GM08714 (cell line): ENCODE results near the gene PRDM15.

Experiments
- H3K4me3 ChIP-seq: fragments of 200-500 bp; sonication (Bioruptor generic); 2 replicates; pipeline ENCODE4 v1.5.1; 2014; ENCODE audit warnings: mild to moderate bottlenecking, low read length, inconsistent platforms
- ZNF274 ChIP-seq: IDR thresholded peaks from 2 replicates; pipeline ENCODE4 v1.6.1; 2012; ENCODE audit warnings: mild to moderate bottlenecking, low read depth, low read length

PRDM15 gene

DNA sequence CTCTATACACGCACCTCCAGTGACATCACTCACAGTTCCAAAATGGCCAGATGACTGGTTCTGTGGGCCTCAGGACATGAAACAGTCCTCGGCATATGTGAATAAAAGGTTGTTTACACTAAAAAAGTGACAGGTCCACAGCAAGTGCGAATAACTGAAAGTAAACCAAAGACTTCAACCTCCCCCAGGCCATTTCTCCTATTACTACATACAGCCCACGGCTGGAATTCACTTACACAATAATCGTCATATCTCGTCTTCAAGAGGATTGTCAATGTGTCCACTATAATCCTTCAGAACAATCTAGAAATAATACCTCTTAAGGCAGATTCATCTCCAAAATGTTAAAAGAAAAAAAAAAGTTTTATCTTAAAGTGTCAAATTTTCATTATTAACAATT is 1.9 kb upstream of the PRDM15 start:
- no peak for TF ChIP-seq ZNF274
- H3K4me3 ChIP-seq: no peak overlapping the region

DNA sequence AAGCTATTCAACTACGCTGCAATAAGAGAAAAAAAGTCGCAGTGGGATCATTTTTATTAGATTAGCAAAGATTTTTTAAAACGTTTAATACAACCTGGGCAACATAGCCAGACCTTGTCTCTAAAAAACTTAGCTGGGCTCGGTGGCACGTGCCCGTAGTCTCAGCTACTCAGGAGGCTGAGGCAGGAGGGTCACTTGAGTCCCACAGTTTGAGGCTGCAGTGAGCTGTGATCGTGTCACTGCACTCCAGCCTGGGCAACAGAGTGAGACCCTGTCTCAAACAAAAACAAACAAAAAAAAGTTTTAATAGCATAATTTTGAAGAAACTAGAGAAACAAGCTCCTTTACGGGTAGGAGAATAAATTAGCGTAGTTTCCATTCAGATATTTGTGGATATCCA is 1.0 kb upstream of the PRDM15 start:
- TF ChIP-seq ZNF274: no peak
- H3K4me3 ChIP-seq: no peak overlapping the region

DNA sequence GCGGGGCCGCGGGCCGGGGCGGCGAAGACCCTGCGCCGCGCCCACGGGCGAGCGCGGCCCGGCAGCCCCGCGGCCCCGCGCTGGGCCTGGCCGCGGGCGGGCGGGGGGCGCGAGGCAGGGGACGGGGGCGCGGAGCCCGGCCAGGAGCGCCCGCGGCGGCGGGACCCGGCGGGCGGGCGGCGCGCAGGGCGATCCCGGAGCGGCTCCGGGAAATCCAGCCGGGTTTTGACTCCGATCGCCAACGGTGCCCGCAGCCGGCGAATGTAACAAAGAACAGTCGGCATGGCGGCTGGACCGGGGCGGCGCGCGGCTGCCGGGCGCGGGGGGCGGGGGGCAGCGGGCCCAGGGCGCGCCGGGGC is 334 bp downstream of the PRDM15 start:
- no peak for TF ChIP-seq ZNF274
- peak overlapping the region; percentile 69 for H3K4me3 ChIP-seq

DNA sequence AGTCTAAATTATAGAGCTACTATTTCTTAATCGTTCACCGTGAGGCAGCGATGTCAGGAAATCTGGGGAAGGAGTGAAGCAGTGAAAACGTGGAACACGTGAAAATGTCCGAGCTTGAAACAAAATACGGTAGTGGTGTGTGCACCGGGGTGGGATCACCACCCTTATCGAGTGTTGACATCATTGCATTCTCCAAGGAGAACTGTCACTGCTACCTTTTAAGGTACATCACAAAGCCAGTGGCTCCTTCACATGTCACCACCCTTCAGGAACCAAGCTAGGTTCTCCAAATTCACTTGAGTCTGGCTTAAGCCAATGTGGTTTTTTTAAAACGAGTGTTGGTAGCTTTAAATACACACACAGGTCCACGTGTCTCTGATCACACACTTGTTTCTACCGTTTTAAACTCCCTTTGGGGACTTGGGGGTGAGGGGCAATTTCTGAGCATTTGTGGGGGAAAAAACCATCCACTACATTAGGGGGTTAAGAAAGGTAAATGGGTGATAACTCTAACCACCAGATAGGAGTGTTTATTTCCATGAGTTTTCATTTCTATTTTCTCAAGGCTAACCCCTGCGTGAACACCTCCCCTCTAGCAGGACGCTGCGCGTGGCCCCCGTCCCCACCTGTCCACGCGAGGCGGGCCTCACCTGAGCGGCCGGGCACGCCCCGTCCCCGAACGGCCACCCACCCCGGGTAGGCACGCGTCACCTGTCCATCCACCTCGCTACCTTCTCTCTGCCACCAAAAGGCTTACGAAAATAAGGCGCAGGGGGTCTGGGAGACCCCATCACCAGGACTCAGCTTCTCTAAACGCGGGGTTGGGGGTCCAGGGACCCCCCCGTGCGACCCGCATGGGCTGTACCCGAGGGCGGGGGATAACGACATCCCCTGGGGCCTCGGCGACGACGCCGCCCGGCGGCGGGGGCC is 978 bp downstream of the PRDM15 start:
- no peak for TF ChIP-seq ZNF274
- peak overlapping the region; percentile 69 for H3K4me3 ChIP-seq

DNA sequence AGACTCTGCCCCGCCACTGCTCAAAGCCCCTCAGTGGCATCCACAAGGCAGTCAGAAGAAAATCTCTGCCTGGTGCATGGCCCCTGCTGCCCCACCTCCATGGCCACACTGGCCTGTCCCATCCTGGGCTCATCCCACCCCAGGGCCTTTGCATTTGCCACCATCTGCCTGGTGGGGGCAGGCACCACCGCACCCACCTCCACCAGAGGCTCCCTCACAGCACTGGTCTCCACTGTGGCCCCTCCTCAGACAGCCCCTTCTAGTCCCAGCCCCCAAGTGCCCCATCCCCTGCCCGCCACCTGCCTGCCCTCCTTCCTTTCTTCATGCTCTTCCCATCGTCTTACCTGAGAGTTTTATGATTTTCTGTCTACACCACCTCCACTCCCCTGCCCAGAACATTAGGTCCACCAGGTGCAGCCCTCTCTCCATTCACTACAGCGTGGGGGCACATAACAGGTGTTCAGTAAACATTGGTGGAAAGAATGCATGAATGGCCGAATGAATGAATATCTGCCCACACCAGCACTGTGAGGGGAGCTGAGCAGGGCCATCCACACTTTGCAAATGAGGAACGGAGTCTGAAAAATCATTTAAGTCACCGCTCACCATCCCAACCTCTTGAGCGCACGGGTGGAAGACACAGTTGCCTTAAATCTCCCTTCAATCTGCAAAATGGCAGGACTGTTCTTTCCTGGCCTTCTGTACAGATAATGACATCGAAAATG is 2.1 kb downstream of the PRDM15 start:
- H3K4me3 ChIP-seq: peak overlapping the region; percentile 15; the same call in 1 of the 2 replicates
- TF ChIP-seq ZNF274: no peak

DNA sequence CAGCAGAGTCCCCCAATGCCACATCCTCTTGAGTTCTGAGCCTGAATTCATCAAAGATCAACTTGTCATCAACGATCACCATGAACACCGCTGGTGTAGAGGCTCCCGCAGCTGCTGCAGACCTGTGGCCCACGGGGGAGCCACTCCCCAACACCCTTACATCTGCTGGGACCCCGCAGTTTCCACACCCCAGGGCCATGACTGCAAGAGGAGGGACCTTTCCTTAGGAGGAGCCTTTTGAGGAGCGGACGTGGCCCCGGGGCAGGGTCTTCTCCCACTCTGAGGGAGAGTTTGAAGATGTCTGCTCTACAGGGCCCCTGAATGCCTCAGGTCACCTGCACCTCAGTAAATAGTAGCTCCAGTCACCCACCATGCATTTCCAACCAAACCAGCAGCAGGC is 2.7 kb downstream of the PRDM15 start:
- no peak for TF ChIP-seq ZNF274
- H3K4me3 ChIP-seq: no peak overlapping the region

DNA sequence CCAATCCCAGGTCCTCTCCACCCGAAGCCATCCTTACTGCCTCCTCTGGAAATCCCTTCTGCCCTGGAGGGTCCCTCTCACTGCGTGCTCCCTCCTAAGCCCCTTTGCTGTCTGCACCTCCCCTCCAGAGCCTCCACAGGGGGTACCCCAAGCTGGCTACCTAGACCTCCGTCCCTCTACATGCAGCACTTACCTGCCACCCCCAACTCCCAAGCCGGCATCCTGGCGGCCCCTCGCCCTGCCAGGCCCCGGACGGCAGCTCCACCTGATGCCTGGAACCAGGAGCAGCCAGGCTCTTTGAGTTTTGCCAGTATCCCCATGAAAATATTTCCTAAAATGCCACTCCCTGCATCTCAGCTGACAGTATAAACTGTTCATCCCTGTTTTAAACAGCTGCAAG is 4.1 kb downstream of the PRDM15 start:
- no peak overlapping the region for H3K4me3 ChIP-seq
- no peak for TF ChIP-seq ZNF274

DNA sequence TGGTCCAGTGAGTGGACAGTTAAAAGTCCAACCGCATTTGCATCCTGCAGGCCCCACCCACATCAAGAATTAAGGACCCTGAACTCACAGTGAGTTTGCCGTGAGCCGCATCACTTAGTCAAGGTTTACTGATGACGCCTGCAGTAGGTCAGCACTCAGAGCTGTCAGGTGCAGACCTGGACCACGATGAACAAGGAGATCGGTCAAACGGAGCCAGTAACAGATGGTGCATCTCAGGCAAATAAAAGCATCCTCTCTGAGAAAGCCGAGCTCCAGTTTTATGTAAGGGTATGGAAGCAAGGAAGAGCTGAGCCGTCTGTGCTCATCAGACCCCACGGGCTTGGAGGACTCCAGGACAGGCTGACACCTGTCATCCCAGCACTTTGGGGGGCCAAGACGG is 4.5 kb downstream of the PRDM15 start:
- H3K4me3 ChIP-seq: no peak overlapping the region
- TF ChIP-seq ZNF274: no peak

DNA sequence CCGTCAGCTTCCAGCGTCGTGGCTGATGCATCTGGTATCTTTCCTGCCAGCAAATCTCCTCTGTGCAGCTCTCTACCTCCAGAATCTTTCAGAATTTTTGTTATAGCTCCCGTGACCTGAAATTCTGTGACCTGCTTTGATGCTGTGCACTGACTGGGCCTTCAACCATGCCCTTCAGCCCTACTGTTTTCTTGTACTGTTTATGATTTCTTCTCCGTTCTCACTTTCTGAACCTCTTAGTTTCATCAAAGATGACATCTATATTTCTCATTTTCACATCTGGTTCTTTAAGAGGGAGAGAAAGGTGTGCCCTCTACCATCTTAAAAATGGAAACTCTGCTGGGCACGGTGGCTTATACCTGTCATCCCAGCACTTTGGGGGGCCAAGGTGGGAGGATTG is 5.7 kb downstream of the PRDM15 start:
- no peak for TF ChIP-seq ZNF274
- H3K4me3 ChIP-seq: no peak overlapping the region

DNA sequence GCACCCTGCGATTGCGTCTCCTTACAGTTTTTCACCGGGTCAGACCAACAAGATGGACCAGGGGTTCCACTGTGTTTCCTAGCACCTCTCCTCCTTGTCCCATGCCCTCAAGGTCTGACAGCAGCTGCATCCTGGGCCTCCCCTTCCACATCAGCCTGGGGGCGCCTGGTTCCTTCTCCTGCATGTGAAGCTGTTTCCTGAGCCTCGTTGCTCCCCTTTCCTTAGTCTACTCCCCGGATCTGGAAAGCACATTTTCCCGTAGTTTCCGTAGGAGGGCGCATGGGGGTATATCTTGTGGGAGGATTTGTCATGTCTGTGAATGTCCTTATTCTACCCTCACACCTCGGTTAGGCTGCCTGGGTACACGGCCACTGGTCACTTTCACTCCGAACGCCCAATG is 6.1 kb downstream of the PRDM15 start:
- H3K4me3 ChIP-seq: no peak overlapping the region
- TF ChIP-seq ZNF274: no peak

DNA sequence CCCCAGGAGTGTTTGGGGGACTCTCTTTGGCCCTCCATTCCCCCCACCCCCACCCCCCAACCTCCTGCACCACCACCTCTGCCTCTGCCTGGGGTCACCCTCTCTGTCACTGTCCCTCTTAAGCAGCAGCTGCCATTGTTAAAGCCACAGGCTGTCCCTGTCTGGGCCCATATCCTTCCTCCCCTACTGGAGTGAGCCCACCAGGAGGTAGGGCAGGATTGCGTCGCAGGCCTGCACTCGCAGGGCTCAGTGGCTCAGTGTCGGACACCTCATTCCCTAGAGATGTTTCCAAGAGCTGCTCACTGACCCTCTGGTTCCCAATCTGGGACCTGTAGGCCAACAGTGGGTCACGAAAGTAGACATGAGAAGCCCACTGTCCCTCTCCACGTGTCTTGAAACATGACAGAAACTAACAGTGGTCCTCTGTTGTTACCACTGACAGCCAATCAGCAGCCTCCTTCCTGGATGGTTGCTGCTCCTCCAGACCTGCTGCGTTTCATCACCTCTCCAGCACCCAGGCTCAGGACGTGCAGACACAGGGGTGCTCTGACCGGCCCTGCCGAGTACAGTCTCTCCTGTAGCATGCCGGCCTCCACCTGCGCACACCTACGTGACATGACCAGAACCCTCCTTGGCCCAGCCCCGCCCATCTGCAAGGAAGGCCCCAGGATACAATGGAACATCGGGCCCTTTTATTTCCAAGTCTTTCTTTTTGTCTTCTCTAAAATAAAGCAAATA is 7.7 kb downstream of the PRDM15 start:
- TF ChIP-seq ZNF274: no peak
- H3K4me3 ChIP-seq: no peak overlapping the region

DNA sequence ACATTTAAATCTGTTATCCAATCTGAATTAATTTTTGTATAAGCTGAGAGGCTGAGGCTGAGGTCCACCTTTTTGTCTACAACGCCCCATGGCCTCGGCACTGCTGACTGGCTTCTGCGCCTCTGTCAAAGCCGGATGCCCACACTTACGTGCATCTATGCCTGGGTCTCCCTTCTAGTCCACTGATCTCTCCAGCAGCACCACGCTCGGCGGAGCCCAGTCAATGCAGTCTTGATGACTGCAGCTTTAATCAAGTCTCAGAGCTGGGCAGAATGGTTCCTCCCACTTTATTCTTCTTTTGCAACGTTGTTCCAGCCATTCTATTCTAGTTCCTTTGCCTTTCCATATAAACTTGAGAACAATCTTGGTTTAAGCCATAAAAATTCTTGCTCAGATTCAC is 9.4 kb downstream of the PRDM15 start:
- no peak for TF ChIP-seq ZNF274
- H3K4me3 ChIP-seq: no peak overlapping the region

DNA sequence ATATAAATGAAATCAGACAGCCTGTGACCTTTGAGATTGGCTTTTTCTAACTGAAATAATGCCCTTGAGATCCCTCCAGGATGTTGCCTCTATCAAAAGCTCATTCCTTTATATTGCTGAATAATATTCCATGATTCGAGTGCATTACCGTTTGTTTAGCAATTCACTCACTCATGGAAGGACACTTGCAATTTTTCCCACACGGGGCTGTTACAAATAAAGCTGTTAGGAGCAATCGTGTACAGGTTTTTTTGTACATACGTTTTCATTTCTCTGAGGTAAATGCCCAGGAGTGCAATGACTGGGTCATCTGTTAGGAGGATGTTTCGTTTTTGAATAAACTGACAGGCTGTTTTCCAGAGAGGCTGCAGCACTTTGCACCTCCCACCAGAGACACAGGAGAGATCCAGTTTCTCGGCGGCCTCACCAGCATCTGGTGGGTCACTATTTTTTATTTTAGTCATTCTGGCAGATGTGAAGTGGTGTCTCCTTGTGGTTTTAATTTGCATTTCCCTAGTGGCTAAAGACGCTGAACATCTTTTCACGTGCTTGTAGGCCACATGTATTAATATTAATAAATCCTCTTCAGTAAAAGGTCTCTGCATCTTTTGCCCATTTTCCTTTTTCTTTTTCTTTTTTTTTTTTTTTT is 11.0 kb downstream of the PRDM15 start:
- H3K4me3 ChIP-seq: no peak overlapping the region; the same call in 1 of the 2 replicates
- TF ChIP-seq ZNF274: no peak

DNA sequence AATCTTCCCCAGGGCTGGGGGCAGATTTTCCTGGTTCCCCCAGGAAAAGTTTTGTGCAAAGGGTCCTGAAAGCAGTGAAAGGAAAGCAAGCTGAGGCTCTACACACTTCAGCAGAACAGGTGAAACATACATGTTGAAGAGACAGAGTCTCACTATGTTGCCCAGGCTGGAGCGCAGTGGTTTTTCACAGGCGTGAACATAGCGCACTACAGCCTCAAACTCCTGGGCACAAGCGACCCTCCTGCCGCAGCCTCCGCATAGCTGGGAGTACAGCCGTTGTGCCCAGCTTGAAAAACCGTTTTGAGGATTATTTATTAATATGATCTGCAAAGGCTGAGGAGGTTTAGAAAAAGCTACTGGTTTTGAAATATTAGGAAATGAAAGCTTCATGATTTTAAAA is 11.8 kb downstream of the PRDM15 start:
- no peak overlapping the region for H3K4me3 ChIP-seq
- TF ChIP-seq ZNF274: no peak
